AG09319 (cell line): ENCODE data around the gene ZRANB3.
"Not testable (repeated sequence)": the region's sequence is repeated elsewhere in the genome, so short reads cannot be mapped to it uniquely, and the experiment has no call there.

Experiments used
- DNase-seq: peaks from one replicate; pipeline ENCODE4 v3.0.0-alpha.2; 2010; ENCODE audit warnings: low read depth; ENCODE audit errors: extremely low read depth
- TF ChIP-seq, protein P1 (sequence below): IDR thresholded peaks from 2 replicates; pipeline ENCODE4 v1.5.1; 2011; ENCODE audit warnings: low read depth, mild to moderate bottlenecking, inconsistent platforms, low read length, moderate library complexity

The ZRANB3 gene

DNA sequence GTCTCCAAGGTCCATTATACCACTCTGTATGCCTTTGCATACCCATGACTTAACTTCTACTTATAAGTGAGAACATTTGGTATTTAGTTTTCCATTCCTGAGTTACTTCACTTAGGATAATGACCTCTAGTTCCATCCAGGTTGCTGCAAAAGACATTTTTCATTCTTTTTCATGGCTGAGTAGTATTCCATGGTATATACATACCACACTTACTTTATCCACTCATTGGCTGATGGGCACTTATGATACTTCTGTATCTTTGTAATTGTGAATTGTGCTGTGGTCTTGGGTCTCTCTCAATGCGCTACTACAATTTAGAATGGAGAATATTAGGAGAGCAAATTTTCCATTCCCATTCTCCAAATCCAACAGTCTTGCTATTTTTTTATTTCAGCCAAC is 76.4 kb downstream of the ZRANB3 start:
- DNase-seq = no peak
- TF ChIP-seq, protein P1, sequence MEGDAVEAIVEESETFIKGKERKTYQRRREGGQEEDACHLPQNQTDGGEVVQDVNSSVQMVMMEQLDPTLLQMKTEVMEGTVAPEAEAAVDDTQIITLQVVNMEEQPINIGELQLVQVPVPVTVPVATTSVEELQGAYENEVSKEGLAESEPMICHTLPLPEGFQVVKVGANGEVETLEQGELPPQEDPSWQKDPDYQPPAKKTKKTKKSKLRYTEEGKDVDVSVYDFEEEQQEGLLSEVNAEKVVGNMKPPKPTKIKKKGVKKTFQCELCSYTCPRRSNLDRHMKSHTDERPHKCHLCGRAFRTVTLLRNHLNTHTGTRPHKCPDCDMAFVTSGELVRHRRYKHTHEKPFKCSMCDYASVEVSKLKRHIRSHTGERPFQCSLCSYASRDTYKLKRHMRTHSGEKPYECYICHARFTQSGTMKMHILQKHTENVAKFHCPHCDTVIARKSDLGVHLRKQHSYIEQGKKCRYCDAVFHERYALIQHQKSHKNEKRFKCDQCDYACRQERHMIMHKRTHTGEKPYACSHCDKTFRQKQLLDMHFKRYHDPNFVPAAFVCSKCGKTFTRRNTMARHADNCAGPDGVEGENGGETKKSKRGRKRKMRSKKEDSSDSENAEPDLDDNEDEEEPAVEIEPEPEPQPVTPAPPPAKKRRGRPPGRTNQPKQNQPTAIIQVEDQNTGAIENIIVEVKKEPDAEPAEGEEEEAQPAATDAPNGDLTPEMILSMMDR = no peak

DNA sequence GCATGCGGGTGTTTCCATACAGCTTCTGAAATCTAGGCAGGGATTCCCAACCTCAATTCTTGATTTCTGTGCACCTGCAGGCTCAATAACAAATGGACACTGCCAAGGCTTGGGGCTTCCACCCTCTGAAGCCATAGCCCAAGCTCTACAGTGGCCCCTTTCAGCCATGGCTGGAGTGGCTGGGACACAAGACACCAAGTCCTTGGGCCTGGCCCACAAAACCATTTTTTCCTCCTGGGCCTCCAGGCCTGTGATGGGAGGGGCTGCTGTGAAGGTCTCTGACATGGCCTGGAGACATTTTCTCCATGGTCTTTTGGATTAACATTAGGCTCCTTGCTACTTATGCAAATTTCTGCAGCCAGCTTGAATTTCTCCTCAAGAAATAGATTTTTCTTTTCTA is 78.0 kb downstream of the ZRANB3 start:
- DNase-seq = not testable (repeated sequence)

DNA sequence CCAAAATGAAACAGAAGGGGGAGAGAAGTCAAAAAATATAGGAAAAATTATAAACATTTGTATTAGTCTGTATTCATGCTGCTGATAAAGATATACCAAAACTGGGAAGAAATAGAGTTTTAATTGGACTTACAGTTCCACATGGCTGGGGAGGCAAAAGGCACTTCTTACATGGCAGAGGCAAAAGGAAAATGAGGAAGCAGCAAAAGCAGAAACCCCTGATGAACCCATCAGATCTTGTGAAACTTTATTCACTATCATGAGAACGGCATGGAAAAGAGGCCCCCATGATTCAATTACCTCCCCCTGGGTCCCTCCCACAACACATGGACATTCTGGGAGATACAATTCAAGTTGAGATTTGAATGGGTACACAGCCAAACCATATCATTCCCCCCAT is 79.1 kb downstream of the ZRANB3 start:
- DNase-seq = no peak

DNA sequence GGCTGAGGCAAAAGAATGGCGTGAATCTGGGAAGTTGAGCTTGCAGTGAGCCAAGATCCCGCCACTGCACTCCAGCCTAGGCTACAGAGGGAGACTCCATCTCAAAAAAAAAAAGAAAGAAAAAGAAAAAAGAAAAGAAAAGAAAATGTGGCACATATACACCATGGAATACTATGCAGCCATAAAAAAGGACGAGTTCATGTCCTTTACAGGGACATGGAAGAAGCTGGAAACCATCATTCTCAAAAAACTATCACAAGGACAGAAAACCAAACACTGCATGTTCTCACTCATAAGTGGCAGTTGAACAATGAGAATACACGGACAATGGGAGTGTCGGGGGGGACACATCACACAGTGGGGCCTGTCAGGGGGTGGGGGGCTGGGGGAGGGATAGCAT is 88.0 kb downstream of the ZRANB3 start:
- not testable (repeated sequence) for DNase-seq

More for the DNA sequence above, 79.1 kb downstream of the ZRANB3 start:
- TF ChIP-seq, protein P1 = no peak

DNA sequence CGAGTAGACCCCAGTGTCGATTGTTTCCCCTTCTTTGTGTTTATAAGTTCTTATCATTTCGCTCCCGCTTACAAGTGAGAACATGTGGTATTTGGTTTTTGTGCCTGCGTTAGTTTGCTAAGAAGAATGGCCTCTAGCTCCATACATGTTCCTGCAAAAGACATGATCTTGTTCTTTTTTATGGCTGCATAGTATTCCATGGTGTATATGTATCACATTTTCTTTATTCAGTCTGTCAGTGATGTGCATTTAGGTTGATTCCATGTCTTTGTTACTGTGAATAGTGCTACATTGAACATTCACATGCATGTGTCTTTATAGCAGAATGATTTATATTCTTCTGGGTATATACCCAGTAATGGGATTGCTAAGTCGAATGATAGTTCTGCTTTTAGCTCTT is 95.9 kb downstream of the ZRANB3 start:
- DNase-seq = not testable (repeated sequence)

DNA sequence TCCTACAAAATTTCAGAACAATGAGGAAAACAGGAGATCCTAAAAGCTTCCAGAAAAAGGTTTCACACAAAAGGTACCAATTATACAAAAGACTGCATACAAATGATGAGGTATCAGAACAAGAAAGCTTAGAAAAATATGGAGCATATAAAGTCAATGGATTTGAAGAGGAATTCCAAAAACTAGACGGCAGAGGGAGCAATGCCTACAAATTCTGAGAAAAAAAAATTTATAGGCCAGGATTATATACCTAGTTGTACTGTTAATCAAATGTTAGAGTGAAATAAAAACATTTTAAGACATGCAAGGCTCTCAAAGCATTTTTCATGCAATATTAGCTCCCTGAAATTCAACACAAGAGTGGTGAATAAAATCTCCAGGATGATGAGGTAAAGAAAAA is 106.2 kb downstream of the ZRANB3 start:
- no peak for DNase-seq
- TF ChIP-seq, protein P1 = no peak

DNA sequence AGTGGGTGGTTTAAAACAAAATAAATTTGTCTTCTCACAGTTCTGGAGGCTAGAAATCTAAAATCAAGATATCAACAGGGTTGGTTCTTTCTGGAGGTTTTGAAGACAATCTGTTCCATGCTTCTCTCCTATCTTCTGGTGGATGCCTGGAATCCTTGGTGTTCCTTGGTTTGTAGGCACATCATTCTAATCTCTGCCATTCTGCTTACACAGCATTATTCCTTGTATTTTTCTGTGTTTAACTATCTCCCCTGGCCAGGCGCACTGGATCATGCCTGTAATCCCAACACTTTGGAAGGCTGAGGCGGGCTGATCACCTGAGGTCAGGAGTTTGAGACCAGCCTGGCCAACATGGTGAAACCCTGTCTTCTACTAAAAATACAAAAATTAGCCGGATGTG is 108.1 kb downstream of the ZRANB3 start:
- no peak for DNase-seq
- TF ChIP-seq, protein P1 = no peak

DNA sequence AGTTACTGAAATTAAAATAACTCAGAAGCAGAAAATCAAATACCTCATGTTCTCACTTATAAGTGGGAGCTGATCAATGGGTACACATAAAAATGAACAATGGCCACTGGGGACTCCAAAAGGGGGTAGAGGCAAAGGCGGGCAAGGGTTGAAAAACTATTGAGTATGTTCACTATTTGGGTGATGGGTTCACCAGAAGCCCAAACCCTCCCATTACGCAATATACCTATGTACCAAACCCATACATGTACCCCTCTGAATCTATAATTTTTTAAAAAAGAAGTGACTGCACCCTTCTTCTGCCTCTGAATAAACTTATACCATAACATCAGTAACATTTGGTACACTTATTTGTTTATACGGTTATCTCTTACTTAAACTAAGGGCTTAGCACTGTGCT is 119.4 kb downstream of the ZRANB3 start:
- TF ChIP-seq, protein P1 = no peak
- DNase-seq = no peak

DNA sequence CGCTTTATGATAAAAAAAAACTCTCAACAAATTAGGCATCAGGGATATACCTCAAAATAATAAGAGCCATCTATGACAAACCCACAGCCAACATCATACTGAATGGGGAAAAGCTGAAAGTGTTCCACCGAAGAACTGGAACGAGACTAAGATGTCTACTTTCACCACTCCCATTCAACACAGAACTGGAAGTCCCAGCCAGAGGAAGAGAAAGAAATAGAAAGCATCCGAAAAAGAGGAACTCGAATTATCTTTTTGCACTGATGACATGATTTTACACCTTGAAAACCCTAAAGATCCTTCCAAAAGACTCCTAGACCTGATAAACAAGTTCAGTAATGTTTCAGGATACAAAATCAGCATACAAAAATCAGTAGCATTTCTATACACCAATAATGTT is 121.6 kb downstream of the ZRANB3 start:
- no peak for DNase-seq
- TF ChIP-seq, protein P1 = no peak

DNA sequence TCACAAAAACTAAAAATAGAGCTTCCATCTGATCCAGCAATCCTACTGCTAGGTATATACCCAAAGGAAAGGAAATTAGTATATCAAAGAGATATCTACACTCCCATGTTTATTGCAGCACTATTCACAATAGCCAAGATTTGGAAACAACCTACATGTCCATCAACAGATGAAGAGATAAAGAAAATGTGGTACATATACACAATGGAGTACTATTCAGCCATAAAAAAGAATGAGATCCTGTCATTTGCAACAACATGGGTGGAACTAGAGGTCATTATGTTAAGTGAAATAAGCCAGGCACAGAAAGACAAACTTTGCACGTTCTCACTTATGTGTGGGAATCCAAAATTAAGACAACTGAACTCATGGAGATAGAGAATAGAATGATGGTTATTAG is 134.8 kb downstream of the ZRANB3 start:
- not testable (repeated sequence) for DNase-seq
